VCaP (cell line): ENCODE data around the gene DIP2A.

ENCODE experiments used
- H3K27ac ChIP-seq: fragments of 450-650 bp; 2 replicates; pipeline ENCODE4 v1.5.1; 2017
- TF ChIP-seq, protein P1 (sequence below): fragments of 450-650 bp; conservative IDR thresholded peaks from 2 replicates; pipeline ENCODE4 v1.5.1; 2017; ENCODE audit warnings: mild to moderate bottlenecking, moderate library complexity

DIP2A gene

GRCh38 chr21:46458315-46459023 lies at the start of gene DIP2A:
TSS of gene DIP2A (plus strand) at chr21:46458891. CDS start at chr21:46459132, 241 bp downstream.
- peak within 1 kb of the TSS; percentile 96 for H3K27ac ChIP-seq
- TF ChIP-seq, protein P1, sequence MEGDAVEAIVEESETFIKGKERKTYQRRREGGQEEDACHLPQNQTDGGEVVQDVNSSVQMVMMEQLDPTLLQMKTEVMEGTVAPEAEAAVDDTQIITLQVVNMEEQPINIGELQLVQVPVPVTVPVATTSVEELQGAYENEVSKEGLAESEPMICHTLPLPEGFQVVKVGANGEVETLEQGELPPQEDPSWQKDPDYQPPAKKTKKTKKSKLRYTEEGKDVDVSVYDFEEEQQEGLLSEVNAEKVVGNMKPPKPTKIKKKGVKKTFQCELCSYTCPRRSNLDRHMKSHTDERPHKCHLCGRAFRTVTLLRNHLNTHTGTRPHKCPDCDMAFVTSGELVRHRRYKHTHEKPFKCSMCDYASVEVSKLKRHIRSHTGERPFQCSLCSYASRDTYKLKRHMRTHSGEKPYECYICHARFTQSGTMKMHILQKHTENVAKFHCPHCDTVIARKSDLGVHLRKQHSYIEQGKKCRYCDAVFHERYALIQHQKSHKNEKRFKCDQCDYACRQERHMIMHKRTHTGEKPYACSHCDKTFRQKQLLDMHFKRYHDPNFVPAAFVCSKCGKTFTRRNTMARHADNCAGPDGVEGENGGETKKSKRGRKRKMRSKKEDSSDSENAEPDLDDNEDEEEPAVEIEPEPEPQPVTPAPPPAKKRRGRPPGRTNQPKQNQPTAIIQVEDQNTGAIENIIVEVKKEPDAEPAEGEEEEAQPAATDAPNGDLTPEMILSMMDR, result peak; percentile 9; the same call in 1 of the 2 replicates

DNA sequence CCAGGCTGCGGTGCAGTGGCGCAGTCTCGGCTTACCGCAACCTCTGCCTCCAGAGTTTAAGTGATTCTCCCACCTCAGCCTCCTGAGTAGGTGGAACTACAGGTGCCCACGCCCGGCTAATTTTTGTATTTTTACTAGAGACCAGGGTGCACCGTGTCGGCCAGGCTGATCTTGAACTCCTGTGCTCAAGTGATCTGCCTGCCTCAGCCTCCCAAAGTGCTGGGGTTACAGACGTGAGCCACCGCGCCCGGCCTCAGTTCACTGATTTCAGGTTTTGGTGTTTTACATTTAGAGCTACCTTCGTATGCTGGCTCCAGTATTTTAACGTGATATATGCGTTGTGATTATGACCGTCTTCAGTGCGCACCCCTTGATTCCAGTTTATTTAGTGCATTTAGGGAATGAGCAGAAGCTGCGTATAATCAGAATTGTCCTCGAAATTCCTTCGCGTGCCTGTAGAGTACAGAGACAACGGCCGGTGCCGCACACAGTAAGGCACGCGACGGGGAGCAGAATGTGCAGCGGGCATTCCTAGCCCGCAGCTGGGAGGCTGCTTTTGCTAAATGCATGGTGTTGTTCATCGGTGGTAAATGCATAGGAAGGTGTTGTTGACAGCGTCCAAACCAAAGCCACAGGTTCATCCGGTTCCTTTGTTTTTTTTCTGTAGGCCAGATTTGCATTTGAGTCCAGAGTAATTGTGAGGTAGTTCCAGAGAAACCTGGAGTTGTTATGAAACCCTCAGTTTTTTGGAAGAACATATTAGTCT lies 48.9 kb upstream of the DIP2A start:
- no peak overlapping the region for H3K27ac ChIP-seq

DNA sequence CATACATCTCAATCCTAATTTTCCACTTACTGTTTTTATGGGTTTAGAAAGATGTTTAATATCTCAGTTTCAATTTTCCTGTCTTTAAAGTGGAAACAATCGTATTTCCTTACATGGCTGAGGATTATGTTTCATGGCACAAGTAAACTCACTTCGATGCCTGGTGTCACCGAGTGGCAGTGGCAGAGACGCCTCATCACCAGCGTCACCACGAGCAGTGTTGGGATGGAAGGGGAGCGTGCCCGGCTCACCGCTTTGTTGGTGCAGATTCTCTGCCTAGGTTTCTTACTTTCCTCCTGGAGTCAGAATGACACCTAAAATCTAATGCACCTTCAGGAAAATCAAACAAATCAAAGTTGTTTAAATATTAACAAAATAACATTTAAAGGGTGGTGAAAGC lies 48.2 kb upstream of the DIP2A start:
- TF ChIP-seq, protein P1, result no peak
- H3K27ac ChIP-seq, result no peak overlapping the region

More for the DNA sequence above, 48.9 kb upstream of the DIP2A start:
- TF ChIP-seq, protein P1, result no peak

DNA sequence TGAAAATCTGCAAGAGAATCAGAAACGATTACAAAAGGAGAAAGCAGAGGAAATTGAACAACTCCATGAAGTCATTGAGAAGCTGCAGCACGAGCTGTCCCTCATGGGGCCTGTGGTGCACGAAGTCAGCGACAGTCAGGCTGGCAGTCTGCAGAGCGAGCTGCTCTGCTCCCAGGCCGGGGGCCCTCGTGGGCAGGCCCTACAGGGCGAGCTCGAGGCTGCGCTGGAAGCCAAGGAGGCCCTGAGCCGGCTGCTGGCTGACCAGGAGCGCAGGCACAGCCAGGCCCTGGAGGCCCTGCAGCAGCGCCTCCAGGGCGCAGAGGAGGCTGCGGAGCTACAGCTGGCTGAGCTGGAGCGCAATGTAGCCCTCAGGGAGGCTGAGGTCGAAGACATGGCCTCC lies 47.5 kb upstream of the DIP2A start:
- H3K27ac ChIP-seq, result no peak overlapping the region
- TF ChIP-seq, protein P1, result no peak

DNA sequence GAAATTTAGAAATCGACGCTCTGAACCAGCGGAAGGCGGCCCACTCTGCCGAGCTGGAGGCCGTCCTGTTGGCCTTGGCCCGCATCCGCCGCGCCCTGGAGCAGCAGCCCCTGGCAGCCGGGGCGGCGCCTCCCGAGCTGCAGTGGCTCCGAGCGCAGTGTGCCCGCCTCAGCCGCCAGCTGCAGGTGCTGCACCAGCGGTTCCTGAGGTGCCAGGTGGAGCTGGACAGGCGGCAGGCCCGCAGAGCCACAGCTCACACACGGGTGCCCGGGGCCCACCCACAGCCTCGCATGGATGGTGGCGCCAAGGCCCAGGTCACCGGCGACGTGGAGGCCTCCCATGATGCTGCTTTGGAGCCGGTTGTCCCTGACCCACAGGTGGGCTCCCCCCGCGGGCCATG lies 47.0 kb upstream of the DIP2A start:
- no peak overlapping the region for H3K27ac ChIP-seq
- TF ChIP-seq, protein P1, result no peak

GRCh38 chr21:46412521-46413364 lies 45.9 kb upstream of the DIP2A start:
- TF ChIP-seq, protein P1, result no peak
- no peak overlapping the region for H3K27ac ChIP-seq

DNA sequence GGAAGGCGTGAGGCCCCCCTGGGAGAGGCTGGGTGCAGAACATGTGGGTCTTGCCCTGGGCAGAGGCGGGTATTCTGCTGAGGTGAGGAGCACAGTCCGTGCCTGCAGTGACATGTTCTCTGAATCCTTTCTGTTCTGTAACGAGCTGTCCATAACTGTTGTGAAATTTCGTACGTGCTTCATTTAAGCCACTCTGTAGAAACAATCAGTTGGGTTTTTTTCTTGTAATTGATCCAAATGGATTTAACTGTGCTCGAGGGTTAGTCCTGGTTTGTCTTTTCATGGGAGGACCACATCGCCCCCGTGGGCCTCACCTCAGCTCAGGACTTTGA lies 45.4 kb upstream of the DIP2A start:
- H3K27ac ChIP-seq, result no peak overlapping the region
- TF ChIP-seq, protein P1, result no peak
